IMR-90 (cell line): Measurements from ENCODE around the gene ATP5PB. TPM values are rescaled to one million over a fixed set of nuclear protein-coding genes. Genes with fewer than 3 reads are reported as not detected.

Source experiments
- ATAC-seq: fragments of 200-7000 bp; cut with Tn5 transposase; 2 replicates; pipeline ENCODE4 v1.9.1; 2020; ENCODE audit warnings: low read depth, mild to moderate bottlenecking, moderate library complexity
- BruUV-seq: library from RNA; stranded (reverse); fragments of 400-500 nt; replicated peaks from 2 replicates; lab custom pipeline; 2021; lab: Mats Ljungman, UMichigan
- CTCF ChIA-PET: fragments of 300-600 bp; formaldehyde crosslinking; extraction: SDS; loops from one replicate; lab custom pipeline; 2021; ENCODE audit warnings: antibody characterized with exemption; lab: Yijun Ruan, JAX
- POLR2A ChIA-PET: fragments of 300-600 bp; sonication (Branson Sonifier 250); formaldehyde crosslinking; loops from one replicate; lab custom pipeline; 2022; ENCODE audit warnings: antibody characterized with exemption; ENCODE audit not compliant: unreplicated experiment; lab: Charles Lee
- DNase-seq: peaks from one replicate; pipeline ENCODE4 v3.0.0; 2013
- H2AFZ ChIP-seq: replicated peaks from 2 replicates; pipeline ENCODE3; 2013; ENCODE audit warnings: low read length, mild to moderate bottlenecking; ENCODE audit not compliant: poor library complexity
- H2AK5ac ChIP-seq: 2 replicates; pipeline ENCODE4 v1.6.1; 2013; ENCODE audit warnings: low read depth, low read length, inconsistent platforms
- H2AK9ac ChIP-seq: replicated peaks from 2 replicates; pipeline ENCODE3; 2013; ENCODE audit warnings: mild to moderate bottlenecking, low read depth, low read length, moderate library complexity; ENCODE audit not compliant: poor library complexity
- H2BK120ac ChIP-seq: 2 replicates; pipeline ENCODE4 v1.6.1; 2013; ENCODE audit warnings: low read depth, low read length, inconsistent platforms
- H2BK15ac ChIP-seq: 3 replicates; pipeline ENCODE4 v1.6.1; 2013; ENCODE audit warnings: low read depth, low read length, inconsistent platforms
- H2BK20ac ChIP-seq: 2 replicates; pipeline ENCODE4 v1.6.1; 2013; ENCODE audit warnings: low read depth, mild to moderate bottlenecking, inconsistent platforms, low read length, moderate library complexity
- H2BK5ac ChIP-seq: 2 replicates; pipeline ENCODE4 v1.6.1; 2013; ENCODE audit warnings: mild to moderate bottlenecking, low read depth, low read length, inconsistent platforms; ENCODE audit not compliant: poor library complexity, severe bottlenecking
- H3K14ac ChIP-seq: replicated peaks from 2 replicates; pipeline ENCODE4 v1.6.1; 2013; ENCODE audit warnings: low read depth, low read length, inconsistent platforms
- H3K18ac ChIP-seq: 2 replicates; pipeline ENCODE4 v1.6.1; 2013; ENCODE audit warnings: low read depth, low read length, control low read depth
- H3K23ac ChIP-seq: 2 replicates; pipeline ENCODE4 v1.6.1; 2013; ENCODE audit warnings: low read depth, low read length, inconsistent platforms
- H3K27ac ChIP-seq: 2 replicates; pipeline ENCODE4 v1.5.1; 2013; ENCODE audit warnings: mild to moderate bottlenecking, control low read depth, low read length; ENCODE audit not compliant: insufficient read depth
- H3K27me3 ChIP-seq: 2 replicates; pipeline ENCODE4 v1.6.1; 2013; ENCODE audit warnings: low read length; ENCODE audit not compliant: control insufficient read depth, insufficient read depth
- H3K36me3 ChIP-seq: 2 replicates; pipeline ENCODE4 v1.6.1; 2013; ENCODE audit warnings: low read length, mixed read lengths; ENCODE audit not compliant: control insufficient read depth, insufficient read depth
- H3K4ac ChIP-seq: 2 replicates; pipeline ENCODE4 v1.6.1; 2013; ENCODE audit warnings: low read depth, low read length, inconsistent platforms
- H3K4me1 ChIP-seq: 2 replicates; pipeline ENCODE4 v1.6.1; 2013; ENCODE audit warnings: low read length, mixed read lengths; ENCODE audit not compliant: control insufficient read depth, insufficient read depth
- H3K4me2 ChIP-seq: 2 replicates; pipeline ENCODE4 v1.6.1; 2013; ENCODE audit warnings: low read depth, mild to moderate bottlenecking, control low read depth, low read length, moderate library complexity
- H3K4me3 ChIP-seq: 2 replicates; pipeline ENCODE4 v1.5.1; 2013; ENCODE audit warnings: low read depth, mild to moderate bottlenecking, control low read depth, low read length, moderate library complexity; ENCODE audit not compliant: insufficient read depth
- H3K56ac ChIP-seq: 2 replicates; pipeline ENCODE4 v1.6.1; 2013; ENCODE audit warnings: low read length, inconsistent platforms; ENCODE audit not compliant: insufficient read depth; ENCODE audit errors: extremely low read depth
- H3K79me1 ChIP-seq, 2 experiments: 2 replicates each; pipeline ENCODE4 v1.6.1; 2013; ENCODE audit warnings: low read length in 2 of 2, inconsistent platforms in 1 of 2, low read depth in 1 of 2
- H3K9ac ChIP-seq: 2 replicates; pipeline ENCODE4 v1.6.1; 2013; ENCODE audit warnings: low read depth, low read length, control low read depth
- H3K9me1 ChIP-seq: 2 replicates; pipeline ENCODE4 v1.6.1; 2013; ENCODE audit warnings: low read length, inconsistent platforms; ENCODE audit not compliant: insufficient read depth
- H3K9me3 ChIP-seq: 2 replicates; pipeline ENCODE4 v1.6.1; 2013; ENCODE audit warnings: low read length; ENCODE audit not compliant: control insufficient read depth, insufficient read depth
- H4K20me1 ChIP-seq: 2 replicates; pipeline ENCODE4 v1.6.1; 2013; ENCODE audit warnings: low read length, inconsistent platforms; ENCODE audit not compliant: insufficient read depth
- H4K5ac ChIP-seq: 2 replicates; pipeline ENCODE4 v1.6.1; 2013; ENCODE audit warnings: mild to moderate bottlenecking, low read depth, low read length, control low read depth
- H4K8ac ChIP-seq, 2 experiments: 2 replicates each; pipeline ENCODE4 v1.6.1; 2013; ENCODE audit warnings: low read depth in 2 of 2, low read length in 2 of 2, control low read depth in 1 of 2, inconsistent platforms in 1 of 2
- H4K91ac ChIP-seq: 2 replicates; pipeline ENCODE4 v1.6.1; 2013; ENCODE audit warnings: low read depth, low read length, inconsistent platforms; ENCODE audit not compliant: insufficient read depth
- BHLHE40 ChIP-seq: fragments of 150-350 bp; IDR thresholded peaks from 2 replicates; pipeline ENCODE4 v1.6.1; 2016; ENCODE audit warnings: mild to moderate bottlenecking, low read depth, low read length
- CEBPB ChIP-seq: IDR thresholded peaks from 2 replicates; pipeline ENCODE4 v1.6.1; 2012; ENCODE audit warnings: low read depth, low read length, improper control_type of control experiment
- CHD1 ChIP-seq: IDR thresholded peaks from 2 replicates; pipeline ENCODE4 v1.6.1; 2012; ENCODE audit warnings: low read depth, low read length, improper control_type of control experiment
- FOS ChIP-seq: fragments of 150-350 bp; IDR thresholded peaks from 2 replicates; pipeline ENCODE4 v1.6.1; 2016; ENCODE audit warnings: low read depth, low read length
- MAFK ChIP-seq: IDR thresholded peaks from 2 replicates; pipeline ENCODE4 v1.6.1; 2012; ENCODE audit warnings: low read depth, low read length, improper control_type of control experiment
- MAZ ChIP-seq: IDR thresholded peaks from 2 replicates; pipeline ENCODE4 v1.6.1; 2012; ENCODE audit warnings: low read depth, mild to moderate bottlenecking, low read length, improper control_type of control experiment, moderate library complexity, borderline replicate concordance
- MXI1 ChIP-seq: IDR thresholded peaks from 2 replicates; pipeline ENCODE4 v1.6.1; 2012; ENCODE audit warnings: low read depth, mild to moderate bottlenecking, low read length, moderate library complexity, borderline replicate concordance
- NFE2L2 ChIP-seq: fragments of 150-350 bp; IDR thresholded peaks from 2 replicates; pipeline ENCODE4 v1.6.1; 2016; ENCODE audit warnings: low read depth, mild to moderate bottlenecking, low read length
- POLR2A ChIP-seq: IDR thresholded peaks from 2 replicates; pipeline ENCODE4 v1.6.1; 2012; ENCODE audit warnings: mild to moderate bottlenecking, low read depth, low read length
- RAD21 ChIP-seq: IDR thresholded peaks from 2 replicates; pipeline ENCODE4 v1.6.1; 2012; ENCODE audit warnings: low read length, improper control_type of control experiment
- RCOR1 ChIP-seq: IDR thresholded peaks from 2 replicates; pipeline ENCODE4 v1.6.1; 2012; ENCODE audit warnings: mild to moderate bottlenecking, low read length, improper control_type of control experiment; ENCODE audit not compliant: insufficient replicate concordance
- RFX5 ChIP-seq: IDR thresholded peaks from 2 replicates; pipeline ENCODE4 v1.8.0; 2012; ENCODE audit warnings: low read depth, mild to moderate bottlenecking, low read length, moderate library complexity
- SMC3 ChIP-seq: fragments of 150-350 bp; IDR thresholded peaks from 2 replicates; pipeline ENCODE4 v1.6.1; 2016; ENCODE audit warnings: low read depth, mild to moderate bottlenecking, antibody characterized with exemption, low read length, moderate library complexity
- WGBS, 2 experiments: methylation state at CpG; one replicate each; pipeline versions ENCODE4 v1.1.5 to v1.1.7; 2013; ENCODE audit warnings: missing lambda C conversion rate in 2 of 2; ENCODE audit not compliant: insufficient read length in 1 of 2; ENCODE audit errors: extremely low coverage in 2 of 2; 5-methylcytosine and 5-hydroxymethylcytosine counted together
- dilution Hi-C: fragments of 300-500 bp; cut with HindIII; formaldehyde crosslinking; loops from one replicate; pipeline ENCODE4 v1.14.3; 2018; ENCODE audit warnings: low sequenced_read_pairs; ENCODE audit not compliant: unreplicated experiment
- in situ Hi-C: fragments of 300-500 bp; cut with MboI; formaldehyde crosslinking; loops from 3 replicates; pipeline ENCODE4 v1.14.3; 2019; ENCODE audit warnings: low sequenced_read_pairs, inconsistent platforms, mixed read lengths
- intact Hi-C: fragments of 100-400 bp; cut with micrococcal nuclease; formaldehyde crosslinking; loops from 2 replicates; pipeline ENCODE4 v1.10.0; 2022
- polyA plus RNA-seq, 3 experiments: library from polyadenylated mRNA; depleted of rRNA; stranded (reverse); fragments of >200 nt; gene quantifications; 2 replicates each; pipeline ENCODE4 v1.2.3, GENCODE V29; 2012; ENCODE audit warnings: low replicate concordance in 1 of 3
- total RNA-seq: library from RNA; depleted of rRNA; stranded (reverse); fragments of >200 nt; gene quantifications from 2 replicates; pipeline ENCODE4 v1.2.3, GENCODE V29; 2012
- TF ChIP-seq, protein P1 (sequence below): conservative IDR thresholded peaks from 2 replicates; pipeline ENCODE4 v1.5.1; 2012; ENCODE audit warnings: mild to moderate bottlenecking, low read depth, low read length, improper control_type of control experiment
- TF ChIP-seq, protein P2 (sequence below): fragments of 150-350 bp; IDR thresholded peaks from 2 replicates; pipeline ENCODE4 v1.6.1; 2016; ENCODE audit warnings: low read depth, mild to moderate bottlenecking, low read length, moderate library complexity, borderline replicate concordance
- TF ChIP-seq, protein P3 (sequence below): fragments of 150-350 bp; IDR thresholded peaks from 2 replicates; pipeline ENCODE4 v1.6.1; 2017; ENCODE audit warnings: mild to moderate bottlenecking, antibody characterized with exemption, low read length, low read depth

Gene ATP5PB
- total and polyA plus RNA-seq, 2 of the 4 experiments (the other 2 are of a cell fraction), result 234 to 301 TPM

DNA sequence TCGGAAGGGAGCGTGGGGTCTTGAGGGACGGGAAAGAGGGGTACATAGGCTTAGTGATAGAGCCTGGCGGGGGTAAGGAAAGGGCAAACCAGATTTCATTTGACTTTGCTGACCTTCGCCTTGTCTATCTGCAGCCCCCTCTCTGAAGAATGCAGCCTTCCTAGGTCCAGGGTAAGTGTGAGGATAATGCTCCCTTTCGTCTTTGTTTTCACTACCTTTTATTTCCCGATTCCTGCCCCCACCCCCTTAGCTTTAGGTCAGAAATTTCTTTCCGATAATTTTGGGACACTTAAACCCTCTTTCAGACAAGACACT is 396 bp downstream of the ATP5PB start:
- Histone ChIP-seq H3K23ac (peak overlapping the region; percentile 90), H3K56ac (peak overlapping the region; percentile 90), H2BK15ac (no peak overlapping the region), H3K4me3 (peak overlapping the region; percentile 92), H3K14ac (peak overlapping the region; percentile 94), H3K4me2 (peak overlapping the region; percentile 98), H2BK5ac (peak overlapping the region; percentile 81), H3K9me3 (no peaks in the 10 kb centered on the region), H2BK120ac (peak overlapping the region; percentile 60; the same call in 1 of the 2 replicates), H3K36me3 (peaks cover 10% of the 10 kb centered on the region), H3K79me1 (peaks cover 59 to 75% of the 10 kb centered on the region in 2 experiments), H4K20me1 (peaks cover 2% of the 10 kb centered on the region; the same call in 1 of the 2 replicates), H2AK5ac (peak overlapping the region; percentile 71), H4K5ac (peak overlapping the region; percentile 91), H3K4me1 (peaks cover 2% of the 10 kb centered on the region), H3K18ac (0 out of 2 replicates have a peak overlapping the region, but pooled peaks have one; percentile 62), H3K9me1 (peaks cover 3% of the 10 kb centered on the region), H3K27me3 (no peaks in the 10 kb centered on the region), H4K91ac (peak overlapping the region; percentile 83), H2AK9ac (peak overlapping the region; percentile 95), H4K8ac (peak overlapping the region; percentile 79 to 97), H3K9ac (peak overlapping the region; percentile 96), H2AFZ (peak overlapping the region; percentile 96), H3K4ac (peak overlapping the region; percentile 94), H3K27ac (peak overlapping the region; percentile 91), H2BK20ac (no peak overlapping the region)
- dilution Hi-C loops (loop anchor here (25.0 kb wide), 1 partner anchor 313 kb away; the partner anchor contains the start of gene DDX20), in situ Hi-C loops (no loop called here), intact Hi-C loops (no loop called here)
- TF ChIP-seq MXI1 (no peak), MAFK (no peak), BHLHE40 (no peak), FOS (no peak), RFX5 (no peak), NFE2L2 (no peak), RAD21 (no peak), POLR2A (no peak), CHD1 (no peak), MAZ (no peak), RCOR1 (no peak), CEBPB (no peak), SMC3 (no peak)
- TF ChIP-seq, protein P1, sequence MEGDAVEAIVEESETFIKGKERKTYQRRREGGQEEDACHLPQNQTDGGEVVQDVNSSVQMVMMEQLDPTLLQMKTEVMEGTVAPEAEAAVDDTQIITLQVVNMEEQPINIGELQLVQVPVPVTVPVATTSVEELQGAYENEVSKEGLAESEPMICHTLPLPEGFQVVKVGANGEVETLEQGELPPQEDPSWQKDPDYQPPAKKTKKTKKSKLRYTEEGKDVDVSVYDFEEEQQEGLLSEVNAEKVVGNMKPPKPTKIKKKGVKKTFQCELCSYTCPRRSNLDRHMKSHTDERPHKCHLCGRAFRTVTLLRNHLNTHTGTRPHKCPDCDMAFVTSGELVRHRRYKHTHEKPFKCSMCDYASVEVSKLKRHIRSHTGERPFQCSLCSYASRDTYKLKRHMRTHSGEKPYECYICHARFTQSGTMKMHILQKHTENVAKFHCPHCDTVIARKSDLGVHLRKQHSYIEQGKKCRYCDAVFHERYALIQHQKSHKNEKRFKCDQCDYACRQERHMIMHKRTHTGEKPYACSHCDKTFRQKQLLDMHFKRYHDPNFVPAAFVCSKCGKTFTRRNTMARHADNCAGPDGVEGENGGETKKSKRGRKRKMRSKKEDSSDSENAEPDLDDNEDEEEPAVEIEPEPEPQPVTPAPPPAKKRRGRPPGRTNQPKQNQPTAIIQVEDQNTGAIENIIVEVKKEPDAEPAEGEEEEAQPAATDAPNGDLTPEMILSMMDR, result no peak
- TF ChIP-seq, protein P2, sequence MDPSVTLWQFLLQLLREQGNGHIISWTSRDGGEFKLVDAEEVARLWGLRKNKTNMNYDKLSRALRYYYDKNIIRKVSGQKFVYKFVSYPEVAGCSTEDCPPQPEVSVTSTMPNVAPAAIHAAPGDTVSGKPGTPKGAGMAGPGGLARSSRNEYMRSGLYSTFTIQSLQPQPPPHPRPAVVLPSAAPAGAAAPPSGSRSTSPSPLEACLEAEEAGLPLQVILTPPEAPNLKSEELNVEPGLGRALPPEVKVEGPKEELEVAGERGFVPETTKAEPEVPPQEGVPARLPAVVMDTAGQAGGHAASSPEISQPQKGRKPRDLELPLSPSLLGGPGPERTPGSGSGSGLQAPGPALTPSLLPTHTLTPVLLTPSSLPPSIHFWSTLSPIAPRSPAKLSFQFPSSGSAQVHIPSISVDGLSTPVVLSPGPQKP, result no peak
- TF ChIP-seq, protein P3, sequence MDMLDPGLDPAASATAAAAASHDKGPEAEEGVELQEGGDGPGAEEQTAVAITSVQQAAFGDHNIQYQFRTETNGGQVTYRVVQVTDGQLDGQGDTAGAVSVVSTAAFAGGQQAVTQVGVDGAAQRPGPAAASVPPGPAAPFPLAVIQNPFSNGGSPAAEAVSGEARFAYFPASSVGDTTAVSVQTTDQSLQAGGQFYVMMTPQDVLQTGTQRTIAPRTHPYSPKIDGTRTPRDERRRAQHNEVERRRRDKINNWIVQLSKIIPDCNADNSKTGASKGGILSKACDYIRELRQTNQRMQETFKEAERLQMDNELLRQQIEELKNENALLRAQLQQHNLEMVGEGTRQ, result no peak
- ChIA-PET POLR2A (interaction anchor here (0.6 kb wide), 1 partner anchor 132 kb away, joined by 4 read pairs; no protein-coding TSS in a partner anchor), CTCF (interaction anchor here (1.2 kb wide), 1 partner anchor 31 kb away, joined by 6 read pairs; no protein-coding TSS in a partner anchor)
- no peak for DNase-seq
- ATAC-seq, result no peak
- no TSS peak for BruUV-seq
- 4% methylated on average over 3 of the region's 8 CpGs; no CpG with 5 or more reads in 1 of the 2 experiments for WGBS, 2 experiments
